ENCODE results near the gene CDC42EP1.
"Not testable (repeated sequence)": the region's sequence is repeated elsewhere in the genome, so short reads cannot be mapped to it uniquely, and the experiment has no call there.

CDC42EP1 gene

GRCh38 chr22:37535159-37535558 is 25.1 kb upstream of the CDC42EP1 start:
- DNase-seq, result no peak

- DNase-seq, result peak; percentile 77 to 88 (median 84)
These were observed 21.5 kb upstream of the CDC42EP1 start for GRCh38 chr22:37538590-37539357.

GRCh38 chr22:37539790-37540189 is 20.5 kb upstream of the CDC42EP1 start:
- DNase-seq, result not testable (repeated sequence)

GRCh38 chr22:37542416-37542815 is 17.9 kb upstream of the CDC42EP1 start:
- not testable (repeated sequence) for DNase-seq

GRCh38 chr22:37542959-37543358 is 17.3 kb upstream of the CDC42EP1 start:
- no peak for DNase-seq

- DNase-seq, result peak in 2 of 4 experiments; percentile 14 to 37
These were observed 15.2 kb upstream of the CDC42EP1 start for GRCh38 chr22:37544955-37545702.

GRCh38 chr22:37545703-37546436 is 14.4 kb upstream of the CDC42EP1 start:
- no peak for DNase-seq

GRCh38 chr22:37546437-37547250 is 13.6 kb upstream of the CDC42EP1 start:
- no peak for DNase-seq

- DNase-seq, result no peak
These were observed 13.0 kb upstream of the CDC42EP1 start for GRCh38 chr22:37547251-37547741.

- DNase-seq, result no peak
These were observed 10.6 kb upstream of the CDC42EP1 start for GRCh38 chr22:37549704-37550059.

GRCh38 chr22:37550921-37551320 is 9.4 kb upstream of the CDC42EP1 start:
- DNase-seq, result not testable (repeated sequence)

- DNase-seq, result no peak
These were observed 8.3 kb upstream of the CDC42EP1 start for GRCh38 chr22:37551981-37552380.

GRCh38 chr22:37552524-37553163 is 7.6 kb upstream of the CDC42EP1 start:
- no peak for DNase-seq

- DNase-seq, result no peak
These were observed 6.6 kb upstream of the CDC42EP1 start for GRCh38 chr22:37553725-37554124.

GRCh38 chr22:37555029-37555428 is 5.3 kb upstream of the CDC42EP1 start:
- no peak for DNase-seq

GRCh38 chr22:37556710-37557109 is 3.6 kb upstream of the CDC42EP1 start:
- DNase-seq, result no peak

- no peak for DNase-seq
These were observed 2.8 kb upstream of the CDC42EP1 start for GRCh38 chr22:37557321-37558001.

- no peak for DNase-seq
These were observed 1.5 kb upstream of the CDC42EP1 start for GRCh38 chr22:37558815-37559214.

GRCh38 chr22:37559521-37559900 is 769 bp upstream of the CDC42EP1 start:
- no peak for DNase-seq

- DNase-seq, result no peak
These were observed 430 bp downstream of the CDC42EP1 start for GRCh38 chr22:37560608-37561211.
